CD4-positive, alpha-beta T cell treated with Interleukin-17A for 4 hours (primary cell): Measurements from ENCODE around the gene NECTIN4.
"Not testable (repeated sequence)": the region's sequence is repeated elsewhere in the genome, so short reads cannot be mapped to it uniquely, and the experiment has no call there.

ENCODE experiments used
- DNase-seq: peaks from one replicate; pipeline ENCODE4 v3.0.0-alpha.2; 2020; ENCODE audit warnings: mixed read lengths

Gene NECTIN4

DNA sequence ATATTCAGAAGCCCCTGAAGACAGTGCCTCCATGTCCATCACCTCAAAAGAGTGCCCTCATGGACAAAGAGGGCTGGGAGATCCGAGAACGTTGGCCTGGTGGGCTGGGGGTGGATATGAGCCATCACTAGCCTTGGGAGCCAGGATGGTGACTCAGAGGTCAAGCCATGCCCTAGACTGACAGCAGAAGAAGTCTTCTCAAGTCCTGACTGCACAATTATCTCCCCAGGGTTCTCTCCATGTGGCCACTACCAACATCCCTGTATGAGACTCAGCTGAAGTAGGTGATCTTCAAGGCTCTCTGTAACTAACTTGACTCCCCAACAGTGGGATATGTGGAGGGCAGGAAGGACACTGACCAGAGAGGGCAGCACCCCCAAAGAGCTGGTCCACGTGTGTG lies 36.5 kb downstream of the NECTIN4 start:
- DNase-seq = no peak

- DNase-seq = no peak
Measured at GRCh38 chr1:161051219-161051618, 38.1 kb downstream of the NECTIN4 start.

- no peak for DNase-seq
Measured at GRCh38 chr1:161048949-161049722, 40.2 kb downstream of the NECTIN4 start.

GRCh38 chr1:161047436-161048420 lies 41.6 kb downstream of the NECTIN4 start:
- DNase-seq = no peak

DNA sequence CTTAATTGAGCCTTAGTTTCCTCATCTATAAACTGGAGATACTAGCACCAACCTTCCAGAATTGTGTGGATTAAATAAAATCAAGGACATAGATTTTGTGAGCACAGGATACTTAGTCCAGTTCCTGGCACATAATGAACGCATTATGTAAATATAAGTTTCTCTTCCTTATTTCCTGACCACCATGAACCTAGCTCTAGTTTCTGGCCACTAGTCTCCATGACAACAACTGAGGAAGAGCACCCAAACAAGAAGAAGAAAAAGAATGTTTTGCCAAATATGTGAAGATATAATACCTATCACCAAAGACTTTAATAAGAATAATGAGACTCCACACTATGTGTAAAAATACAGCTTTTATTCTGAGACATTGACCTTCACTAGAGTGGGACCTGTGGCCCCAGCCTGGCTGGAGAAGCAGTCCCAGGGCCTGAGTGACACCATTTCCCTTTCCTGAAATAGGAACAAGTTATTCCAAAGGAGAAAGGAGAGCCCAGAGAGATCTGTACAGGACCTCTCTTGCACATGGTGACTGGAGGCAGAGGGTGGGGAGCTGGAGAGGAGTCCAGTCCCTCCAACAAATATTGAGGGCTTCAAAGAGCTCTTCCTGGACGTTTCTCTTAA lies 42.6 kb downstream of the NECTIN4 start:
- no peak for DNase-seq

DNA sequence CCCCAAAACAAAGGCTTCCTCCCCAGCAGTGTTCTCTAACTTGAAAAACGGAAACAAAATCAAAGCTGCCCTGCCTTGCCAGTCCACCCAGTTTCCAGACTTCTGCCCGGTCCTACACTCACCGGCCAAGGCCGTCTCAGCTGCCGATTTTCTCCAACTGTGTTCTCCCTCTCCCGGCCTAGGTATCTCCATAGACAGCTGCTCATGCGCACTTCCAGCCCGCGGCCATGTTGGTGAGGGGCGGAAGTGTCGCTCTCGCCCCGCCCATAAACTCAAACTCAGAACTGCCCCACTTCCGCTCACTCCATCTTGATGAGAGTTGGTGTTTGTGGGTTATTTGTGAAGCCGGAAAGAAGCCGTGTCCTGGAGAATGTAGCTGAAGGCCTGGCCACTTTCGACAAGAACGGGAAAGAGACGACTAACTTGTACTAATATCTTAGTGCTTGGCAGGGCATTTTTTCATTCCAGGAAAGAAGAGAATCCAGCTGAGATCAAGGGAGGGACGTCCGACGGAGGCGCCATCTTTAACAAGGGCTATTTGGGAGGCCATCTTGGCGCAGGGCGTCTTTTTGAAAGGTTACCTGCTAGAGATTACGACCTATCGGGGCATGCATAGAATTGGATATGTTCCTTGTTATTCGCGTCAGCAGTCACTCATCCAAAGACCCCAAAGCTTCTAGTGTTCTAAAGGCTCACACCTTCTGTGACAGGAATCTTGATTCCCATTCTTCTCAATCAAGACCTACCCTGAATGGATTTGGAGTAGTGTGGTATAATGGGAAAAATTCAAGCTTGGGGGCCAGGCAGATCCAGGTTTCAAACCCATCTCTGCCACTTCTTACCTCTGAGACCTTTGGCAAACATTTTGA lies 43.4 kb downstream of the NECTIN4 start, which contains the start of gene USF1:
Gene USF1, minus strand, starts transcription at position 242 of the 869 bp plus-strand sequence. CDS start 2,702 bp downstream, outside the sequence.
- DNase-seq = peak; percentile 93

DNA sequence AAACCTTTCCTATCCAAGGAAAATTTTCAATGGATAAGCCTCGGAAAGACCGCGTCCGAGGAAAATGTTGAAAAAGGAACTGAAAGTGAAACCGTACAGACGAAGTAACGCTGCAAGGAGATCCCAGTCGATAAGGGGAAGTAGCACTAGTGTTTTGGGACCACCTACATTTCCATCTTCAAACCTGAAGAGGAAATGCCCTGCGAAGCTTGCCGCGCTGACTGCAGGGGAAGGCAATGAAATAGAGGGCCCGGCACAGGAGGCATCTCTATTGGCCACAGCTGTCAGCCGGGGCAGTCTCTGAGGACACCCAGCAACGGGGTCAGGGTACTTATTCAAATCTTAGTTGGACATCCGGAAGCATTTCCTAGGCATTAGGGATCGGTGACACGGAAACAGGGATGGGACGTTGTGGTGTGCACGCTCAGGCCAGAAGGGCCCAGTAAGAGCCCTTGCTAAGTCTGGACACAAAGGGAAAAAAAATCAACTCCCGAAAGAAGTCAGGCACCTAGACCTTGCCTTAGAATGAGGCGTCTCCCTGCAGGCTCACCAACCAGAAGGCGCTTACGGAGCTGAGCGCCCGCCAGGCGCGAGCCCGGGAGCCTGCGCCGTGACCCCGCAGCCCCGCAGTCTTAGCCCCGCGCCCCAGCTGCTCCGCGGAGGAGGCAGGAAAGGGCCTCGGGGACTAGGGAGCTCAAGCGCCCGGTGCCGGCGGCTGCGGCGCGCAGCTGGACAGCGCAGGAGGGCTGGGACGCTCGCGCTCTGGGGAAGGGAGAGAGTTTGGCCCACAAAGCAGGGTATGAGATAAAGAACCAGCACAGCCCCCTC lies 44.2 kb downstream of the NECTIN4 start:
- DNase-seq = peak; percentile 63

DNA sequence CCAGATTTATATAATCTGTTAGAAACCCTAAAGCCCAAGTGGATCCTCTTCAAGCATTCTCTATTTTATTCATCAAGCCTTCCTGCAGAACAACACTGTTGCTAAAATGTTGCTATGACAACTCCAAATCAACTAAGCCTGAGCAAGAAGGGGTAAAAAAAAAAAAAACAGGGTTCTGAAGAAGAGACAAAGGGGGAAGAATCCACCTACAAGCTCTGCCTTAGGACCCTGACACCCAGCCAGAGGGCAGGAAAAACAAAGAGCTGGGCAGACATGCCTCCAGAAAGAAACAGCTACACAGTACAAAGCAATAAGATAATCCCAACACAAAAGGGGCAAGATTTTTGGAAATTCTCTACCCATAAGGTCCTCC lies 44.8 kb downstream of the NECTIN4 start:
- no peak for DNase-seq

- no peak for DNase-seq
Measured at GRCh38 chr1:161039546-161039945, 49.8 kb downstream of the NECTIN4 start.

- no peak for DNase-seq
Measured at GRCh38 chr1:161039154-161039545, 50.2 kb downstream of the NECTIN4 start.

DNA sequence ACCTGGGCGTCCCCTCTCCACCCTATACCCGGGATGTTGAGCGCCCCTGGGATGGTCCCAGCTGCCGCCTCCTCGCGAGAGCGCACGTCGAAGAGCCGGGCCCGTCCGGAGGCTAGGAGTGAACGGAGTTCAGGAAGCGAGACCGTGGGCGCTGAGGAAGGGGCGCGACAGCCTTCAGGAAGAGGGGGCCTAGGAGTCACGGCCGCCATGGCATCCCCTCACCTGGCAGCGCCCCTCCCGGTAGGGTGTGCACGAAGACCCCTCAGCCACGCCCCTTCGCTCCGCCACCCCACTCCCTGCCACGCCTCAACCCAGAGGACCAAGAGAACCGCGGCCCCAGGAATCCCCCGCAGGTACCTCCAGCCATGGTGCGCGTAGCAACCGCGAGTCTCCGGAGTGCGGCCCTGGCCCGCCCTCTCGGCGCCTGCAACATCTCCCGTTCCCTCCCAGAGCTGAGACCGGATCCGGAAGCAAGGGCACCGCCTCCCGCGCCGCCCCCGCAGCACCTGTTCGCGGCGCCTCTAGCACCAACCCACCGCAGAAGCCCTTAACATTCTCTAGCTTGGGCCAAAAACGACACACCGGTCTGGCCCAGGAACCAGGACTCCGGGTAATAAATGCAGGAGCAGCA lies 50.7 kb downstream of the NECTIN4 start, which contains the start of gene TSTD1:
Gene TSTD1, minus strand, starts transcription at position 442 of the 631 bp plus-strand sequence. Its CDS starts 75 bp downstream, at position 367.
- peak; percentile 90 for DNase-seq

GRCh38 chr1:161037661-161038522 lies 51.5 kb downstream of the NECTIN4 start:
- DNase-seq = no peak

DNA sequence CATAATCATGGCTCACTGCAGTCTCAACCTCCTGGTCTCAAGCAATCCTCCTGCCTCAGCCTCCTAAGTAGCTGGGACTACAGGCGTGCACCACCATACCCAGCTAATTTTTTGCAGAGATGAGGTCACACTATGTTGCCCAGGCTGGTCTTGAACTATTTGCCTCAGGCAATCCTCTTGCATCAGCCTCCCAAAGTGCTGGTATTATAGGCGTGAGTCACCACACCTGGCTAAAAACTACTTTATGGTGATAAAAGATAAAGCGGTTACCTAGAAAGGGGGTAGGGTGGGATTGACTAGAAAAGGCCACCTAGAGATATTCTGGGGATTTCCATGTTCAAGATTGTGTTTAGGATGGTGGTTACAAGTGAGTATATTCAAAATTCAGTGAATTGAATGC lies 55.6 kb downstream of the NECTIN4 start:
- DNase-seq = no peak

DNA sequence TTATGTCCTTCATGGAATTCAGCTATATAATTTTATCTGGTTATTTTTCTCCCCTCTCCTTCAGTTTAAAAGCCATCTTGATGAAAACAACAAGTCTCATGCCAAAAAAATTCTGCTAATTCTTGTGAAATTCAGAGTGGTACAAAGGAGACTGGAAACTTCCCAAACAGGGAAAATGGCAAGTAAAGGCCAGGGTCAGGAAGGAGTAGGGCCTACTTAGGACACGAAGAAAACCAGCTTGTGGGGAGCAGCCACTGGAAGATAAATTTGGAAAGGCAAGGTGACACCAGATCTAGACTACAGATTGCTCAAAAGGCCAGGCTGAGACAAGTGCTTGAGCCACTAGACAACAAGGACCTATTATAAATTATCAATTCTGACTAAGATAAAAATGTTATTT lies 56.9 kb downstream of the NECTIN4 start:
- DNase-seq = no peak

- DNase-seq = no peak
Measured at GRCh38 chr1:161031874-161032273, 57.5 kb downstream of the NECTIN4 start.

DNA sequence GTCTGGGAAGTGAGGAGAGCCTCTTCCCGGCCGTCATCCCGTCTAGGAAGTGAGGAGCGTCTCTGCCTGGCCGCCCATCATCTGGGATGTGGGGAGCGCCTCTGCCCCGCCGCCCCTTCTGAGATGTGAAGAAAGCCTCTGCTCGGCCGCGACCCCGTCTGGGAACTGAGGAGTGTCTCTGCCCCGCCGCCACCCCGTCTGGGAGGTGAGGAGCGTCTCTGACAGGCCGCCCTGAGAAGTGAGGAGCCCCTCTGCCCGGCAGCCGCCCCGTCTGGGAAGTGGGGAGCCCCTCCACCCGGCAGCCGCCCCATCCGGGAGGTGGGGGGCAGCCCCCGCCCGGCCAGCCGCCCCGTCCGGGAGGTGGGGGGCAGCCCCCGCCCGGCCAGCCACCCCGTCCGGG lies 59.9 kb downstream of the NECTIN4 start:
- not testable (repeated sequence) for DNase-seq

DNA sequence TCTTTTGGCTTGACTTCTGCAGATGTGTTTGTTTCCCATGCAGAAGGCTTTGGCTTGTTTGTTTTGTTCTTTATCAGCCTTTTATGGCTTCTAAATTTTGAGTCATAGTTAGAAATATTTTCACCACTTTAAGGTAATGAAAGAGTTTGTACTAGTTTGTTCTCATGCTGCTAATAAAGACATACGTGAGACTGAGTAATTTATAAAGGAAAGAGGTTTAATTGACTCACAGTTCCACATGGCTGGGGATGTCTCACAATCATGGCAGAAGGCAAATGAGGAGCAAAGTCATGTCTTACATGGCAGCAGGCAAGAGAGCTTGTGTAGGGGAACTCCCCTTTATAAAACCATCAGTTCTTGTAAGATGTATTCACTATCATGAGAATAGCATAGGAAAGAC lies 62.4 kb downstream of the NECTIN4 start:
- DNase-seq = not testable (repeated sequence)

GRCh38 chr1:161022432-161022831 lies 66.9 kb downstream of the NECTIN4 start:
- not testable (repeated sequence) for DNase-seq

DNA sequence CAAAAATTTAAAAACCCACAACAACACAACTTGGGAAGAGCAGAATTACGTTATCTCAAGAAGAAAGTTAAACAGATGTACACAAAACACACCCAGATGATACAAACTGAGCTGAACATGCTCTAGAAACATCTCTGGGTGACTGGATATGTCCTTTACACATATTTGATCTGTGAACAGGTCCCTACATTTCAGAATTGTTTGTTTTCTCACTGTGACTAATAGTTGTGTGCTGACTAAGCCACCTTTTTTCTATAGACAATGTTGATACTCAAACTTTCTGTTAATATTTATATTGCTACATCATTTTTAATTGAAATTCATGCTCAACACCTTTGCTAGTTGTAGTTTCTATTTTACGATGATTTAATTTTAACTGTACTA lies 67.4 kb downstream of the NECTIN4 start:
- no peak for DNase-seq
